Osteocyte (in vitro differentiated cells): ENCODE data around the gene PCDHB11. TPM values are rescaled to one million over a fixed set of nuclear protein-coding genes. Genes with fewer than 3 reads are reported as not detected.
"Not testable (repeated sequence)": the region's sequence is repeated elsewhere in the genome, so short reads cannot be mapped to it uniquely, and the experiment has no call there.

Experiments used
- DNase-seq: peaks from one replicate; pipeline ENCODE4 v3.0.0; 2021; ENCODE audit warnings: mixed read lengths; ENCODE audit not compliant: unreplicated experiment; ENCODE audit errors: extremely low spot score
- H3K27ac Mint-ChIP-seq: one replicate; pipeline ENCODE4 v1.8.0; 2021; ENCODE audit warnings: mild to moderate bottlenecking, mixed read lengths; ENCODE audit not compliant: unreplicated experiment
- H3K27me3 Mint-ChIP-seq: one replicate; pipeline ENCODE4 v1.8.0; 2021; ENCODE audit warnings: mixed read lengths; ENCODE audit not compliant: unreplicated experiment
- H3K36me3 Mint-ChIP-seq: one replicate; pipeline ENCODE4 v1.8.0; 2021; ENCODE audit warnings: mixed read lengths; ENCODE audit not compliant: unreplicated experiment
- H3K4me1 Mint-ChIP-seq: one replicate; pipeline ENCODE4 v1.8.0; 2021; ENCODE audit warnings: mixed read lengths; ENCODE audit not compliant: unreplicated experiment
- H3K4me3 Mint-ChIP-seq: one replicate; pipeline ENCODE4 v1.8.0; 2021; ENCODE audit warnings: mild to moderate bottlenecking, moderate library complexity, mixed read lengths; ENCODE audit not compliant: unreplicated experiment
- H3K9me3 Mint-ChIP-seq: one replicate; pipeline ENCODE4 v1.8.0; 2021; ENCODE audit warnings: mixed read lengths; ENCODE audit not compliant: unreplicated experiment
- total RNA-seq: library from RNA; stranded (reverse); gene quantifications from 2 replicates; pipeline ENCODE4 v1.2.1, GENCODE V29; 2021
- TF ChIP-seq, protein P1 (sequence below): fragments of 200-600 bp; sonication (generic); IDR thresholded peaks from 2 replicates; pipeline ENCODE4 v1.5.0; 2021; ENCODE audit warnings: antibody characterized with exemption, mild to moderate bottlenecking, moderate library complexity

PCDHB11 gene
- total RNA-seq, 1 donor from 2014 or later = 1.9 TPM

DNA sequence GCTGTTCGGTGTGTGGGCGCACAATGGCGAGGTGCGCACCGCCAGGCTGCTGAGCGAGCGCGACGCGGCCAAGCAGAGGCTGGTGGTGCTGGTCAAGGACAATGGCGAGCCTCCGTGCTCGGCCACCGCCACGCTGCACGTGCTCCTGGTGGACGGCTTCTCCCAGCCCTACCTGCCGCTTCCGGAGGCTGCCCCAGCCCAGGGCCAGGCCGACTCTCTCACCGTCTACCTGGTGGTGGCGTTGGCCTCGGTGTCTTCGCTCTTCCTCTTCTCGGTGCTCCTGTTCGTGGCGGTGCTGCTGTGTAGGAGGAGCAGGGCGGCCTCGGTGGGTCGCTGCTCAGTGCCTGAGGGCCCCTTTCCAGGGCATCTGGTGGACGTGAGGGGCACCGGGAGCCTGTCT, 19.6 kb upstream of the PCDHB11 start:
- H3K27me3 Mint-ChIP-seq, H3K4me3 Mint-ChIP-seq: not testable (repeated sequence)

DNA sequence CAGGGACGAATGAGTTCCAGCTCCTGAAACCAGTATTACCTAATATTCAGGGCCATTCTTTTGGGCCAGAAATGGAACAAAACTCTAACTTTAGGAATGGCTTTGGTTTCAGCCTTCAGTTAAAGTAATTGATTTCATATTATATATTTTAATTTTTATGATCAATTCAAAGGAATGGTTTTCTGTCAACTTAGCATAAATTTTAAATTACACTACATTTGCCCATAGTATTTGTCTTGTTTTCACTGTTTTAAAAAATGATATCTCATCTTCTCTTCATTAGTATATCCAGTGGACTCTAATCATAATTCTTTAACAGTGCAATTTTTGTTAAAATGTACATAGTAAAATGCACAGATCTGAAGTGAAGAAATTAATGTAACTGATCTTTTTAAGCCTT, 19.1 kb upstream of the PCDHB11 start:
- peaks cover 33% of the 10 kb centered on the region for H3K9me3 Mint-ChIP-seq
- DNase-seq = no peak

More for the DNA sequence above, 19.6 kb upstream of the PCDHB11 start:
- peaks cover 11% of the 10 kb centered on the region for H3K36me3 Mint-ChIP-seq
- not testable (repeated sequence) for H3K4me1 Mint-ChIP-seq, DNase-seq, H3K27ac Mint-ChIP-seq
- peaks cover 29% of the 10 kb centered on the region for H3K9me3 Mint-ChIP-seq

DNA sequence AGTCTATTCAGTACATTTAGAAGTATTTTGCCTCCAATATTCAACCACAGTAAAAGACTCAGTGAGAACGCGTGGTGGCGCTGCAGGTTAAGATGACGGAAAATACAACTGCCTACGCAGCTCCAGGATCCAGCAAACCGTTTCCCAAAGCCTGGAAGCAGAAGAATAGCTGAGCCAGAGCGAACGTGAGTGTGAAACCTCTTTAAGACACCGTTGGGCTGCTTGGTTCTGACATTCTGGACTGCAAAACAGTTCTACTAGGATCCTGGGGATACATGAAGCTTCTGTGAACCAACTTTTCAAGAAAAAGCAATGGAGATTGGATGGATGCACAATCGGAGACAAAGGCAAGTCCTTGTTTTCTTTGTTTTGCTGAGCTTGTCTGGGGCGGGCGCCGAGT, 17.2 kb upstream of the PCDHB11 start, which contains the start of gene PCDHB16:
Gene PCDHB16 (plus strand): TSS at position 140 of the 400 bp plus-strand sequence. CDS start 173 bp downstream, at position 313.
- no peaks in the 10 kb centered on the region for H3K27me3 Mint-ChIP-seq
- no peak for DNase-seq
- H3K4me3 Mint-ChIP-seq = peak within 1 kb of the TSS; percentile 78
- peaks cover 45% of the 10 kb centered on the region for H3K9me3 Mint-ChIP-seq
- H3K27ac Mint-ChIP-seq = peak within 1 kb of the TSS; percentile 87
- peaks cover 22% of the 10 kb centered on the region for H3K36me3 Mint-ChIP-seq
- TF ChIP-seq, protein P1, sequence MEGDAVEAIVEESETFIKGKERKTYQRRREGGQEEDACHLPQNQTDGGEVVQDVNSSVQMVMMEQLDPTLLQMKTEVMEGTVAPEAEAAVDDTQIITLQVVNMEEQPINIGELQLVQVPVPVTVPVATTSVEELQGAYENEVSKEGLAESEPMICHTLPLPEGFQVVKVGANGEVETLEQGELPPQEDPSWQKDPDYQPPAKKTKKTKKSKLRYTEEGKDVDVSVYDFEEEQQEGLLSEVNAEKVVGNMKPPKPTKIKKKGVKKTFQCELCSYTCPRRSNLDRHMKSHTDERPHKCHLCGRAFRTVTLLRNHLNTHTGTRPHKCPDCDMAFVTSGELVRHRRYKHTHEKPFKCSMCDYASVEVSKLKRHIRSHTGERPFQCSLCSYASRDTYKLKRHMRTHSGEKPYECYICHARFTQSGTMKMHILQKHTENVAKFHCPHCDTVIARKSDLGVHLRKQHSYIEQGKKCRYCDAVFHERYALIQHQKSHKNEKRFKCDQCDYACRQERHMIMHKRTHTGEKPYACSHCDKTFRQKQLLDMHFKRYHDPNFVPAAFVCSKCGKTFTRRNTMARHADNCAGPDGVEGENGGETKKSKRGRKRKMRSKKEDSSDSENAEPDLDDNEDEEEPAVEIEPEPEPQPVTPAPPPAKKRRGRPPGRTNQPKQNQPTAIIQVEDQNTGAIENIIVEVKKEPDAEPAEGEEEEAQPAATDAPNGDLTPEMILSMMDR = peak; percentile 48
- H3K4me1 Mint-ChIP-seq = no peaks in the 10 kb centered on the region

More for the DNA sequence above, 19.1 kb upstream of the PCDHB11 start:
- no peak overlapping the region for H3K4me3 Mint-ChIP-seq
- H3K36me3 Mint-ChIP-seq = peaks cover 14% of the 10 kb centered on the region
- H3K27ac Mint-ChIP-seq = no peak overlapping the region
- TF ChIP-seq, protein P1 = no peak
- H3K27me3 Mint-ChIP-seq = no peaks in the 10 kb centered on the region
- no peaks in the 10 kb centered on the region for H3K4me1 Mint-ChIP-seq

DNA sequence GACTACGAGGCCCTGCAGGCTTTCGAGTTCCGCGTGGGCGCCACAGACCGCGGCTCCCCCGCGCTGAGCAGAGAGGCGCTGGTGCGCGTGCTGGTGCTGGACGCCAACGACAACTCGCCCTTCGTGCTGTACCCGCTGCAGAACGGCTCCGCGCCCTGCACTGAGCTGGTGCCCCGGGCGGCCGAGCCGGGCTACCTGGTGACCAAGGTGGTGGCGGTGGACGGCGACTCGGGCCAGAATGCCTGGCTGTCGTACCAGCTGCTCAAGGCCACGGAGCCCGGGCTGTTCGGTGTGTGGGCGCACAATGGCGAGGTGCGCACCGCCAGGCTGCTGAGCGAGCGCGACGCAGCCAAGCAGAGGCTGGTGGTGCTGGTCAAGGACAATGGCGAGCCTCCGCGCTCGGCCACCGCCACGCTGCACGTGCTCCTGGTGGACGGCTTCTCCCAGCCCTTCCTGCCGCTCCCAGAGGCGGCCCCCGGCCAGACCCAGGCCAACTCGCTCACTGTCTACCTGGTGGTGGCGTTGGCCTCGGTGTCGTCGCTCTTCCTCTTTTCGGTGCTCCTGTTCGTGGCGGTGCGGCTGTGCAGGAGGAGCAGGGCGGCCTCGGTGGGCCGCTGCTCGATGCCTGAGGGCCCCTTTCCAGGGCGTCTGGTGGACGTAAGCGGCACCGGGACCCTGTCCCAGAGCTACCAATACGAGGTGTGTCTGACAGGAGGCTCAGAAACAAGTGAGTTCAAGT, 15.1 kb upstream of the PCDHB11 start:
- not testable (repeated sequence) for H3K4me1 Mint-ChIP-seq, DNase-seq, H3K27me3 Mint-ChIP-seq, H3K4me3 Mint-ChIP-seq, H3K27ac Mint-ChIP-seq
- Mint-ChIP-seq H3K36me3 (peaks cover 28% of the 10 kb centered on the region), H3K9me3 (peaks cover 55% of the 10 kb centered on the region)

DNA sequence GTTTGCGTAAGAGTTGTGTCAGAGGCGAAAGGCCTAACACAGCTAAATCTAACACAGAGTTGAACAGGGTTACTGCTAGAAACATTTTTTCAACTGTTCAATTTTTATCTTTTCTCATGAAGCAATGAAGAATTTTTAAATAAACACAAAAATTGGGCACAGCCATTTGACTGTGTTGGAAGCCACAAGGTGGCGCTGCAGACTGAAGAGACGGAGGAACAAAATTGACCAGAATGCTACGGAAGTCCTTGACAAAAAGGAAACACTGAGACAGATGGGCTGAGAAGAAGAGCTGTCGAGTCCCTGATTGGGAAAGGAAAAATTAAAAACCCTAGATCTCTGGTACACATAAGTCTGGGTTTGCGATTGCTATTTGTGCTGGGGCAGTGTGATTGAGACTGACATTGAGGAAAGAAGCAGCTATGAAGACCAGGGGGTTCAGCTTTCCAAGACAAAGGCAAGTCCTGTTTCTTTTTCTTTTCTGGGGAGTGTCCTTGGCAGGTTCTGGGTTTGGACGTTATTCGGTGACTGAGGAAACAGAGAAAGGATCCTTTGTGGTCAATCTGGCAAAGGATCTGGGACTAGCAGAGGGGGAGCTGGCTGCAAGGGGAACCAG, 12.4 kb upstream of the PCDHB11 start, which contains the start of gene PCDHB9:
Gene PCDHB9 (plus strand): TSS at position 265 of the 616 bp plus-strand sequence. CDS start 158 bp downstream, at position 423.
- Mint-ChIP-seq H3K9me3 (peaks cover 51% of the 10 kb centered on the region), H3K4me1 (no peaks in the 10 kb centered on the region), H3K36me3 (peaks cover 26% of the 10 kb centered on the region), H3K27me3 (no peaks in the 10 kb centered on the region), H3K27ac (no peak within 1 kb of the TSS), H3K4me3 (peak within 1 kb of the TSS; percentile 41)
- TF ChIP-seq, protein P1 = peak; percentile 28
- no peak for DNase-seq

DNA sequence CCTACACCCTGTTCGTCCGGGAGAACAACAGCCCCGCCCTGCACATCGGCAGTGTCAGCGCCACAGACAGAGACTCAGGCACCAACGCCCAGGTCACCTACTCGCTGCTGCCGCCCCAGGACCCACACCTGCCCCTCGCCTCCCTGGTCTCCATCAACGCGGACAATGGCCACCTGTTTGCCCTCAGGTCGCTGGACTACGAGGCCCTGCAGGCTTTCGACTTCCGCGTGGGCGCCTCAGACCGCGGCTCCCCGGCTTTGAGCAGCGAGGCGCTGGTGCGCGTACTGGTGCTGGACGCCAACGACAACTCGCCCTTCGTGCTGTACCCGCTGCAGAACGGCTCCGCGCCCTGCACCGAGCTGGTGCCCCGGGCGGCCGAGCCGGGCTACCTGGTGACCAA, 10.7 kb upstream of the PCDHB11 start:
- not testable (repeated sequence) for H3K27ac Mint-ChIP-seq, H3K27me3 Mint-ChIP-seq, H3K4me3 Mint-ChIP-seq, H3K4me1 Mint-ChIP-seq
- DNase-seq = peak; percentile 83
- peaks cover 27% of the 10 kb centered on the region for H3K36me3 Mint-ChIP-seq
- H3K9me3 Mint-ChIP-seq = peaks cover 51% of the 10 kb centered on the region

DNA sequence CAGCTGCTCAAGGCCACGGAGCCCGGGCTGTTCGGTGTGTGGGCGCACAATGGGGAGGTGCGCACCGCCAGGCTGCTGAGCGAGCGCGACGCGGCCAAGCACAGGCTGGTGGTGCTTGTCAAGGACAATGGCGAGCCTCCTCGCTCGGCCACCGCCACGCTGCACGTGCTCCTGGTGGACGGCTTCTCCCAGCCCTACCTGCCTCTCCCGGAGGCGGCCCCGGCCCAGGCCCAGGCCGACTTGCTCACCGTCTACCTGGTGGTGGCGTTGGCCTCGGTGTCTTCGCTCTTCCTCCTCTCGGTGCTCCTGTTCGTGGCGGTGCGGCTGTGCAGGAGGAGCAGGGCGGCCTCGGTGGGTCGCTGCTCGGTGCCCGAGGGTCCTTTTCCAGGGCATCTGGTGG, 10.3 kb upstream of the PCDHB11 start:
- H3K4me1 Mint-ChIP-seq, H3K4me3 Mint-ChIP-seq, H3K27me3 Mint-ChIP-seq, DNase-seq, H3K27ac Mint-ChIP-seq: not testable (repeated sequence)
- Mint-ChIP-seq H3K36me3 (peaks cover 27% of the 10 kb centered on the region), H3K9me3 (peaks cover 51% of the 10 kb centered on the region)
